ENCODE measurements around the gene MYOM1.
"Not testable (repeated sequence)": the region's sequence is repeated elsewhere in the genome, so short reads cannot be mapped to it uniquely, and the experiment has no call there.

Gene MYOM1

DNA sequence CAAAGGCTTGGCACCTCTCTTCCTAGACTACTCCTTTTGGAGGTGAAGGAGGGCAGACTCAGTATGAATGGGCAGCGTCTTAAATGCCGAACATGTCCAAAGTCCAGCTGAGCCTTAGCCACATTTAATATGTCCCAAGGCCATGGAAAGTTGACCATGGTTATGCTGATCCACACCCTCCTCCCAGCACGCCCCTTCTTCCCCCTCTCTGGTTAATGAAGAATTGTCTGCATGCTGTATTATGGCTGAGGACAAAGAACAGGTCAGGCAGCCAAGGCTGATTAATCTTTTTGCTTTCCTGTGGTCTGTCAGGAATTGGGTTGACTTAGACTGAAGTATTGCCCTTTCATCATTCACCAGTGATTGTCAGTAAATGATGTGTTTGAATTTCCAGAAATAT, 5.8 kb upstream of the MYOM1 start:
- in situ Hi-C loops (cut with MboI; ENCODE audit: low pct_unique_long_range_greater_than_20kb, low sequenced_read_pairs) = no loop called here
- DNase-seq = no peak

DNA sequence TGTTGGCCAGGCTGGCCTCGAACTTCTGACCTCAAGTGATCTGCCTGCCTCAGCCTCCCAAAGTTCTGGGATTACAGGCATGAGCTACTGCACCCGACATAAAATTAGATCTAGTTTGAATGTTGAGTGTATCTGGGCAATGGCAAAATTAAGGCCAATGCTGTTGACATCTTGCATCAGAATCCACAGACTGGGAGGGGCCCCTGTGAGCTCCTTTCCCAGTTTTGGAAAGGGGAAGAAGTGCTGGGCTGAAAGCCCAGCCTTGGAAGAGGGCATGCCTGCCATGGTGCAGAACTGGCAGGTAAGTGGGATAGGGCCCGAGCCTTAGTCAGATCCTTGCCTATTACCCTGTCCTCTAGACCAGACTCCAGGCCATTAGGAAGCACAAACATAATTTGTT, 4.5 kb upstream of the MYOM1 start:
- DNase-seq = no peak

DNA sequence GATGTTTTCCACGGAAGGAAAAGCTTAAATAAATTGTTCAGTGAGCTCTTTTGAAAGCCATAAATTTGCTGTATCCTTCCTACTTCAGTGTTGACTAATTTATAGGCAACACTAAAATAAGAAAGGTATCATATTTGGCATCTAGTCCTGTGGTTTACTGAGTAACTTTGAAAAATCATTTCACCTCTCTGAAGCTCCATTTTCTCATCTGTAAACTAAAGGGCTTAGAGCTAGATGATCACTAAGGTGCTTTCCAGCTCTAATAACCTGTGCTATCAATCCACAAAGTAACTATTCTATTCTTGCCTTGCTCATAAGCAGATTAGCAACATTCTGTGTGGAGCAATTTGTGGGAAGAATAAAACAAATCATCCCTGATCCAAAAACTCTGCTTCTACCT, 3.6 kb upstream of the MYOM1 start:
- in situ Hi-C loops (cut with MboI; ENCODE audit: low pct_unique_long_range_greater_than_20kb, low sequenced_read_pairs) = no loop called here
- DNase-seq = no peak

More for the DNA sequence above, 4.5 kb upstream of the MYOM1 start:
- in situ Hi-C loops (cut with MboI; ENCODE audit: low pct_unique_long_range_greater_than_20kb, low sequenced_read_pairs) = no loop called here

DNA sequence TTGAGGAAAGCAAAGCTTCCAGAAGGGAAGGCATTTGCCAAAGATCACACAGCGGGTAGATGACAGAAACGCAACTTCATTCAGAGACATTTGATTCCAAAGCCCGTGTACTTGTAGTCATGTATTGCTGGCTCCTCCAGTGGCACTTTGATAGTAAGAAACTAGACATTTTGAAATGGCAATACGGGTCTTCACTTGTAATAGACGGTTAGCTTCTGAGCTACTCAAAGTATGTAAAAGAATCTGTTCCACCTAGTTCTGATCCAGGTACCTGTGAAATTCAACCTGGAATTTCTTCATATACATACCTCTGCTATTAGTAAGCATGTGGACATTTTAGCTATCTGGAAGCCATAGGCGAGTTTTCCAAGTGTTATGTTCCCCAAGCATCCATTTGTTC, 1.7 kb upstream of the MYOM1 start:
- DNase-seq = no peak
- in situ Hi-C loops (cut with MboI; ENCODE audit: low pct_unique_long_range_greater_than_20kb, low sequenced_read_pairs) = no loop called here

DNA sequence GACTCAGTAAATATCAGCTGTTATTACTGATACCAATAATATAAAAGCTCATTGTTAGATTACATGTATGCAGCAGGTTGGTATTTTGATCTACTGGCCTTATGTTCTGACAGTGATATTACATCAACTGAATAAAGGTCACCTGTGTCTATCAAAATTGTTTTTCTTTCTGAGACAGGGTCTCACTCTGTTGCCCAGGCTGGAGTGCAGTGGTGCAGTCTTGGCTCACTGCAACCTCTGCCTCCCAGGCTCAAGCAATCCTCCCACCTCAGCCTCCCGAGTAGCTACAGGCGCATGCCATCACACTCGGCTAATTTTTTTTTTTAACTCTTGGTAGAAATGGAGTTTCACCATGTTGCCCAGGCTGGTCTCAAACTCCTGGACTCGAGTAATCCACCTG, 1.1 kb upstream of the MYOM1 start:
- in situ Hi-C loops (cut with MboI; ENCODE audit: low pct_unique_long_range_greater_than_20kb, low sequenced_read_pairs); DNase-seq: not testable (repeated sequence)

DNA sequence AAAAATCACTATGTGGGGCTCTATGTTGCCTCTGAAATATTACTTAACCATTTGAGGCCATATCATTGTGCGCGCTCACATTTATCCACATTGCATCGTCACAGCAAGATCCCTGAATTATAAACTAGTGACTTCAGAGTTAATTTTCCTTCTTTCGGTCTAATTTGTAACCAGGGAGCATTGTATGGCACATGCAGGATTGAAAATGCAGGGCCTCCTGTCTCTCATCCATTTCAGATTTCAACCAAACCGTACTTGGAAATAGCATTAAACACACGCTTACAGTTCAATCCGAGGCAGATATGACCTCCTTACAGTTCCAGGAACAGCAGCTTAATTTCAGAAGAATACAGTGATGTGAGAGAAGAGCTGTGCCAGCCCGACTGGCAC, 532 bp downstream of the MYOM1 start:
- DNase-seq = no peak
- in situ Hi-C loops (cut with MboI; ENCODE audit: low pct_unique_long_range_greater_than_20kb, low sequenced_read_pairs) = no loop called here

DNA sequence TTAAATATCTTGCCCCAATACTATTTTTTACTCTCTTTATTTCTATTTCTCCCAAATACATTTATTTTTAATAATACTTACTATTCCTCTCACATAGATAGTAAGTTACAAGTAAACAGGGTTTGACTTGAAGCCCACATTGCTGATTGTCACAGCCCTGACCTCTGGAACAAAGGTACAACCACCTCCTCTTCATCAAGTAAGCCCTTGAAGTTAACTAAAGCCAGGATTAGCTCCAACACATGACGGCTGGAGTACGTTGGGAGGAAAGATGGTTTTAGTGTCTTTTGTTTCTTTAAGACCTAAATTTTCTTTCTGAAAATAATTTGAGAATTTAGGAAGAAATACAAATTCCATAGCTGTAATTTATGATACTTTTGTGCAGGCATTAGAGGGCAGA, 949 bp downstream of the MYOM1 start:
- no peak for DNase-seq
- in situ Hi-C loops (cut with MboI; ENCODE audit: low pct_unique_long_range_greater_than_20kb, low sequenced_read_pairs) = no loop called here

DNA sequence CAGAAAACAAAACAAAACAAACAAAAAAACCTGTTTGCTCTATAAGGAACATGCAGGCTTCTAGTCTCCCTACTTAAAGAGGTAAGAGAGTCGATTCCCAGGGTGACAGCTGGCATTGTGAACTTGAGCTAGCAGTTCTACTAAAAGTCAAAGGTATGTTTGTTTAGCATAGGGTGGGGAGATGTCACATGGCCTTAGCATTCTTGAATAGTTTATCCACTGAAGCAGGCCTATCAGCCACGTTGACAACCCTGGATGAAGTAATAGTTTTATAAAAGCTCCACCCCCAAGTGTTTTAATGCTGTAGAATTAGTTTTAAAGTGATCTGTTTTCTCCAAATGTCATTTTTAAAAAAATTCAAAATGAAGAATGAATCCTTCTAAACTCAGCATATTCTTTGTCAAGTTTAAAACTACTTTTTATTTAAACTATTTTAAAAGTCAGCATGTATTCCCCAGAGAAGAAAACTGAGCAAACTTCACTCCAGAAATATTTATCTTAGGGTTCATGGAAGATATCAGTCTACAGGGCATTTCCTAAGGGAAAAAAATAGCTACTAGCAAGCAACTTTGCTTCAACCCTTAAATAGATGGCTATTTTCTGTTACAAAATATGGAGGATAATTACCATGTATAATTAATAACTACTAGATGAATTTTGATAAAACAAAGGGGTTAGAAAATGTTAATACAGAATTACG, 1.7 kb downstream of the MYOM1 start:
- no peak for DNase-seq
- in situ Hi-C loops (cut with MboI; ENCODE audit: low pct_unique_long_range_greater_than_20kb, low sequenced_read_pairs) = no loop called here

DNA sequence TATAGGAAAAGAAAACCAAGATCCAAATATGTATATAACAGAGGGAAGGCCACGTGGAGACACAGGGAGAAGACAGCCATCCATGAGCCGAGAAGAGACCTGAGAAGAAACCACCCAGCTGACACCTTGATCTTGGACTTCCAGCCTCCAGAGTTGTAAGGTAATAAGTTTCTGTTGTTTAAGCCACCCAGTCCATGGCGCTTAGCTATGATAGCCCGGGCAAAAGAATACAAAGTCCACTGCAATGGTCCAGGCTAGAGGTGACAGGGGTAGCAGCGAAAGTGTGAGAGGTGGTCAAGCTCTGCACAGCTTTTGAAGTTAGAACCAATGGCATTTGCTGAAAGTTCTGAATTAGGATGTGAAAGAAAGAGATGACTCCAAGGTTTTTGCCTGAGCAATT, 2.8 kb downstream of the MYOM1 start:
- no peak for DNase-seq

DNA sequence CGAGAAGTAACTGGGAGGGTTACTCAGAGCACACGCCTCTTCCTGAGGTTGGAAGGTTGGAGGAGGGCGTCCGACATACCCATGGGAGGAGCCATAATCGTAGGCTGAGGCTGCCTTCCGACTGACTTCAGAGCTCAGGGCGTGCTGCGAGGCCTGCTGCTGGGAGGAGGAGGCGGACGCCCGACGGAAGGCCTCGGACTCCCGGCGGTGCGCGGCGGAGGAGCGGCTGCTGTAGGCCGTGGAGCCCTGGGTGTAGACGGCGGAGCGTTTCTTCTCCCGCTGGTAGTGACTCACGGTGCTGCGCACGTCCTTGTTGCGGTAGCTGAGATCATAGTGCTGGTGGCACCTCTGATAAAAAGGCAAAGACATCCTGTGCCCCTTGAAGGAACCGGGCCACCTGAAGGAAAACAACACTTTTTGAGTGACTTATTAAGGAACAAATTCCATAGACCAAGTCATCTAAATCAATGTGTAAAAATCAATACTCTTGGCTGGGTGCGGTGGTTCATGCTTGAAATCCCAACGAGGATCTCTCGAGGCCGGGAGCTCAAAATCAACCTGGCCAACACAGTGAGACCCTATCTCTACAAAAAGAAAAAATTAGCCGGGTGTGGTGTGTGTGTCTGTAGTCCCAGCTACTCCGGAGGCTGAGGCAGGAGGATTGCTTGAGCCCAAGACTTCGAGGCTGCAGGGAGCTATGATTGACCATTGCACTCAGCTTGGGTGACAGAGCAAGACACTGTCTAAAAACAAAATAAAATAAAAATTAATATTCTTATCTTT, 4.7 kb downstream of the MYOM1 start:
- no peak for DNase-seq
- in situ Hi-C loops (cut with MboI; ENCODE audit: low pct_unique_long_range_greater_than_20kb, low sequenced_read_pairs) = no loop called here

More for the DNA sequence above, 2.8 kb downstream of the MYOM1 start:
- in situ Hi-C loops (cut with MboI; ENCODE audit: low pct_unique_long_range_greater_than_20kb, low sequenced_read_pairs) = no loop called here

DNA sequence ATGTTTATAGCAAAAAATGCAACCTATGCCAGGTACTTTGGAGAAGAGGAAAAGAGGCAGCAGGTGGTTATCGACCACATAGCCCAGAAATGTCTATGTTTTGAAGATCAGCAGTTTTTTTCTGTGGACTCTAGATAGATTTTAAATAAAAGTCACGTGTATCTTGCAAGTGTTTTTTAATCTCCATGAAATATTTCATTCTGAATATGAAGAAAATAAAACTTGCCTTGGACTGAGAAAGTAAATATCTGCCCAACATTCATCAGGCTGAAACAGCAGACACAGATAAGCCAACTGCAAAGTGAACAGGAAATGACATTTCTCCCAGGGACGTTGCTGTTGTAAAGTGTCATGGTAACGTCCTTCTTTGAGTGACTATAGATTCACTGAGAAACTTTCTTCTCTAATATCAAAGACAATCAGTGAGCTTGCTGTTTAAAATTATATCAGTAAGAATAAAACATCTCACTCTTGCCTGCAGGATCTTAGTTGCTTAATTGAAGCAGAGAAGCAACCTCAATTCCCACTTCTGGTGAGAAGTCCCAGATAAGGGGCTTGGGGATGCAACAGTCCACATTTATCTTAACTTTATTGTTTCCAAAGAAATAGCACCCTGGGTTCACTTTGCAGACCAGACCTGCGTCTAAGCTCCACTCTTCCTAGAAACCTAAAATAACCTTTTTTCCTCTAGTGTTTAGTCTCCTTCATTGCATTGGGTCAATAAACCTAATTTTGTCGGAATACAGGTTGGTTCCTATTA, 6.3 kb downstream of the MYOM1 start:
- DNase-seq = peak; percentile 59
- in situ Hi-C loops (cut with MboI; ENCODE audit: low pct_unique_long_range_greater_than_20kb, low sequenced_read_pairs) = no loop called here

DNA sequence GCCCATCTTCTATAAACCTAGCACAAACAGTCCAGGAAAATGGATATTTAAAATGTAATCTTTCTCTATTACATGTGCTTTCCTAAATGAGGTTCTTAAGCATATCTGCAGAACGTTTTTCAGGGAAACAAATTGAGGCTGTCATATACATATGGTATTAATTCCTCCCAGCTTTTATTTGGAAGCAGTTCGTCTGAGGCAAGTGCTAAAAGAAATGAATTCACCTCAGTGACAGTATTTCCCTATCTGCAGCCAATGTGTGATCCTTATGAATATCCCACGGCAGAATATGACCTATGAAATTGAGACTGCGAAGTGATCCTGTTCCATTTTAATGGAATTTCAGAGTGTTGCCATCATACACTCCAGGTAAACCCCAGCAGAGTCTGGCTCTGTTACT, 7.1 kb downstream of the MYOM1 start:
- in situ Hi-C loops (cut with MboI; ENCODE audit: low pct_unique_long_range_greater_than_20kb, low sequenced_read_pairs) = no loop called here
- no peak for DNase-seq

DNA sequence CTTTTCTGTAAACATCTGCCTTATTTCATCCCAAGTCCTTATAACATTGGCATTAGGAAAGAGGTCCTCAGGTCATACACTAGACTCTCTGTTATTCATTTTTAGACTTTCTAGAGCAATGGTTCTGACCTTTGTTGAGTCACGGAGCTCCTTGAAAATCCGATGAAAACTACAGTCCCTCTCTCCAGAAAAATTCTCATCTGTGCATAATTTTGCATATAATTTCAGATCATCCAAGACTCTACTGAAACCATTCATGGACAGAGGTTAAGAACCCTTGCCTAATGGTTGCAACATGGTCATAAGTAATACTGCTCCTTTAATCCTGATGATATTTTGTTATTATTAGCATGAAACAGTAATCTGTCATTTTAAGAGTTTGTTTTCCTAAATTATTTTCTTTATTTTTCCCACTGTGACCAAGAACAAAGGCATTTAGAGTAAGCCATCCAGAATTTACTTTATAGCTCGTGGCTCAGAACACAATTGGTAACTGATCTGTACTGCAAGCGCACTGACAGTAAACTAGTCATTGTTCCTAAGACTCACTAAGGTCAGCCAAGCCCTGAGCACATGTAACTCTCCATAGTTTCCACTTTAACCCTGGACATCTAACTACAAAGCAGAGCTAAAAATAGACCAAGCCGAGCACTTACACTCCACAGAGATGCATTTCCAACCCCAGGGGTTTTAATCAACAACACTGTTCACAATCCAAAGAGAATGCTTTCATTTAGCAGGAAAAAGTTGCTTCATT, 8.4 kb downstream of the MYOM1 start:
- in situ Hi-C loops (cut with MboI; ENCODE audit: low pct_unique_long_range_greater_than_20kb, low sequenced_read_pairs) = no loop called here
- no peak for DNase-seq

DNA sequence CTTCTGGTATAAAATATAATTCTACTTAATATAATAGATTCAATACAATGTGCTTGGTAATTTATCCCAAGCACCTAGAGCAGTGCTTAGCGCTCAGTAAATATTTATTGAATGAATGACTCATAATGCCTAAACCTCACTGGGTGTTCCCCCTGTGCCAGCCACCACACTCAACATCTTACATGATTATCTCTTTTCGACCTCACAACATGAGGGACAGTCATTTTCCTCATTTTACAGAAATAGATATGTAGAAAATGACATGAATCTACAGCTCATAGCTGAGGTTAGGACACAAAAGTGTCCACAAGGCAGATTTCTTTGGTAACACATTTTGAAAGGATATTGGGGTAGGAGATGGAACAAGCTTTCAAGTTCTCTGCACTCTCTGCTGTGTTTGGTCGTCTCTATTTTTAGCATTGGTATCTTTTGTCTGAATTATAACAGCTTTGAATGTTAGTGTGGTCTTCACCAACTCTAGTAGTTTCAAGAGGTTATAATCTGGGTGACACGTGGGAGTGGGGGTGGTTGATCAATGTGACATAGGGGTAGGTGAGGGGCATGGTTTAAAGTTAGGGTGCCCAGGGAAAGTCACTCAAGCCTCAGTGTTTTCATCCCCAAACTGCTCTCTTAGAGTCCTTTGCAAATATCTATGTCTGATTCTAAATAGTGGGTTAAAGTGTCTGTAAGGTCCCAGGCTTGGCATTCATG, 9.8 kb downstream of the MYOM1 start:
- DNase-seq = no peak
- in situ Hi-C loops (cut with MboI; ENCODE audit: low pct_unique_long_range_greater_than_20kb, low sequenced_read_pairs) = no loop called here

DNA sequence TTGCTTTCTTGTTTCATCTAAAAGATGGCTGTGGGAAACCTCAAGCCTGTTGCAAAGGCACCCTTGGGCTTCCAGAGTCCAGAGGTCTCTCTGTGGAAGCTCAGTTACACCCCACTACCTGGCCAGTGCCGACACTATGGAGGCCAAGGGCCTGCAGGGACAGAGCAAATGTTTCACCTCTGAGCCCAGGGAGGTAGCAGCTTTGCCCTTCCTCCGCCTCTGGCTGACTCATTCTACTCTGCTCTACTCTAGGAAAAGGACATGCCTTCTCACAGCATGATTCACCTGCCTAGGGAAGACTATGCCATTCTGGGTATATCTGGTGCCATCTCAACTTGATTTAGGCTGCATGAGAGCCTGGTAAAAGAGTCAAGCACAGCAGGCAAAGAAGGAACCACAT, 12.2 kb downstream of the MYOM1 start:
- in situ Hi-C loops (cut with MboI; ENCODE audit: low pct_unique_long_range_greater_than_20kb, low sequenced_read_pairs) = no loop called here
- no peak for DNase-seq

DNA sequence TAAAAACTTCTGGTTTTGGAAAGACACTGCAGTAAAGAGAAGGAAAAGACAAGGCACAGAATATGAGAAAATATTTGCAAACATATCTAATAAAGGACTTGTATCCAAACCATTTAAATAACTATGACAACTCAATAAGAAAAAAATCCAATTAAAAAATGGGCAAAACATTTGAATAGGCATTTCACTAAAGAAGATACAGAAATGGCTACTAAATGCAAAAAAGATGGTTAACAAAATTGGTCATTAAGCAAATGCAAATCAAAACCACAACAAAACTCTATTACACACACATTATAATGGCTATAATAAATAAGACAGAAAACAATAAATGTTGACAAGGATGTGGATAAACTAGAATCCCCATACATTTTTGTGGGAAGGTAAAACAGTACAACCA, 14.5 kb downstream of the MYOM1 start:
- in situ Hi-C loops (cut with MboI; ENCODE audit: low pct_unique_long_range_greater_than_20kb, low sequenced_read_pairs) = no loop called here
- no peak for DNase-seq

DNA sequence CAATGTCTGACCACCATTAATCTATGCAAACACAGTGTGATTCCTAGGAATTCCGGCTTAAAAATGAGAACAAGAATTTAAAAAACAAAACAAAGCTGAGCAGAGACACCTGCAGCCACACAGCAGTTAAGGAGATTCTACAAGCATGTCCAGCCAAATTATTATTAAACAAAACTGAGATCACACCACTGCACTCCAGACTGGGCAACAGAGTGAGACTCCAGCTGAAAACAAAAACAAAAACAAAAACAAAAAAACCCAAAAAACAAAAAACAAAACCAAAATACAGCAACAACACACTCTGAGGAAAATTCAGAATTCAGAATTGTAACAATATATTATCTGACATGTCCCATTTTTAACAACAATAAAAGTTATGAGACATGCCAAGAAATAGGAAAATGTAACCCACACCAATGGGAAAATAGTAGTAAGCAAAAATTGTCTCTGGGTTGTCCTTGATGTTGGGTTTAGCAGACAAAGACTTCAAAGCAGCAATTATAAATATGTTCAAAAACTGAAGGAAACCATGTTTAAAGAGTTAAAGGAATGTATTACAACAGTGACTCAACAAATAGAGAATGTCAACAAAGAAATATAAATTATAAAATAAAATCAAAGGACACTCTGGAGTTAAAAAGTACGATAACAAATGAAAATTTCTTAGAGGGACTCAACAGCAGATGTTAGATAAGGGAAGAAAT, 19.7 kb downstream of the MYOM1 start:
- DNase-seq = no peak
- in situ Hi-C loops (cut with MboI; ENCODE audit: low pct_unique_long_range_greater_than_20kb, low sequenced_read_pairs) = no loop called here

DNA sequence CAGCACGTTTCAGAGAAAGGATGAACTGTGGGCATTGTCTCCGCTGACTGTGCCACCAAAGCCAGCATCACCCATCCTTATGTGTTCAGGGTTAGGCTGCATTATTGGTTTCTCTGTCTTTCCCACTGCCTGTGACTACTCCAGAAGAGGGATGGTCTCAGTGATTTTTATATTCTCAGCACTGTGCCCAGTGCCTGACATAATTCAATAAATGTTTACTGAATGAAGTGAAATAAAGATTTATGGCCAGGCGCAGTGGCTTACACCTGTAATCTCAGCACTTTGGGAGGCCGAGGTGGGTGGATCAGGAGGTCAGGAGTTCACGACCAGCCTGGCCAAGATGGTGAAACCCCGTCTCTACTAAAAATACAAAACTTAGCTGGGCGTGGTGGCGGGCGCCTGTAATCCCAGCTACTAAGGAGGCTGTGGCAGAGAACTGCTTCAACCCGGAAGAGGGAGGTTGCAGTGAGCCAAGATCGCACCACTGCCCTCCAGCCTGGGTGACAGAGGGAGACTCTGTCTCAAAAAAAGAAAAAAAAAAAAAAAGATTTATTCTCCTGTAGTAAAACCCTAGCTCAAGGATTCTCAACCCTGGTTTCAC, 21.4 kb downstream of the MYOM1 start:
- in situ Hi-C loops (cut with MboI; ENCODE audit: low pct_unique_long_range_greater_than_20kb, low sequenced_read_pairs); DNase-seq: not testable (repeated sequence)
